GM04503 (cell line): ENCODE results near the gene PREB.

Experiments used
- DNase-seq: peaks from one replicate; pipeline ENCODE4 v3.0.0-alpha.2; 2012; ENCODE audit warnings: low read depth

Gene PREB

DNA sequence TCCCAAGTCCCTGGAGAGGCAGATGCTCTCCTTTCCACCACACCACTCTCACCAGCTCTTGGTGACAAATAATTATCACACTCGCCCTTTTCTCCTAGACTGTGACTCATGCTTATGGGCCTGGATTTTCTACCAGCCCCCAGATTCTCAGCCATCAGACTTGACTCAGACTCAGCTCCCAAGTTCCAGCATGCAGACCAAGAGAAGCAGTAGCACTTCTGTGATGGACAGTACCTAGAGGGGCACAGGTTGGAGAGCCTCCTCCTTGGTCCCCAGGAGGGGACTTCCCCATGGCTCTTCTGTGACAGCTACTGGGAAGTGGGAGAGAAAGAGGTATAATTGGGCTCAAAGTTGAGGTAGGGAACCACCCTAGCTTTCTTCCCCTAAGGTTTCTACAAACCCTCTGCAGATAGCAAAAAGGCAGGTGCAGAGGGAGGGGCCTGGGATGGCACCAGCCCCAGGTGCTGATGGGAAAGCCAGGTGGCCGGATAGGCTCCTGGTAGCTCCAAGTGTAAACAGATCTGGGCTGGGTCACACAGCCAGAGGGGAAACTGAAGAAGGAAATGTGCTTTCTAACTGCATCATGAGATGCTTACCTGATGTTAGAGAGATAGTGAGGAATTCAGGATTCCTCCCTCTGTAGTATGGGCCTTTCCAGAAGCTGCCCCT lies 18.5 kb upstream of the PREB start:
- DNase-seq = no peak

DNA sequence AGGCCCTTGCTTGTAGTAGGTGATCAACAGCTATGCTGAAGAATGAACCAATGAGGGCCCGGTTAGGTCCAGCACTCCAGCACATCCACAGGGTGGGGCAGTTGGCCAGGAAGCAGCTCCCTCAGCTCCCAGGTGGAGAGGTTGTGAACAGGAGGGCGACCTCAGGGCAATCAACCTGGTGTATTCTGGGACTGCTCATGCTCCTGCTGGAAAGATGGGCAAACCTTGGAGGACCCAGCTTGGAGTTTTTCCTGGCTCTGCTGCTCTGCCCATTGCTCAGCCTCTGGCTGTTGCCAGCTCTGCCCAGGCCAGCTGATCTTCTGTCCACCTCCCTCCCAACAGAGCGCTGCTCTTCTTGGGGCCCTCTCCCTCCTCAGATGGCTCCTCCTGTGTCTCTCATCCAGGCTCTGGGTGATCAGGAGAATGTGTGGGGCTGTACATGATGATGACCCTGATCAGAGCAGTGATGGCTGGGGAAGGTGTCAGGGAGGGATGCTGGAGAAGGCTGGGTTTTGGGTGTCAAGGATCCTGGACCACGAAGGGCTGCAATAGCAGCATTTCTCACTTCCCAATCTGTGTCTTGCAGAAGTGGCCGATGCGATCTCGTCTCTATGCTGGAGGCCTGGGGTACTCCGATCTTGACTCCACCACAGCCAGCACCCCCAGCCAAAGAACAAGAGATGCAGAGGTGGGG lies 17.8 kb upstream of the PREB start:
- no peak for DNase-seq

DNA sequence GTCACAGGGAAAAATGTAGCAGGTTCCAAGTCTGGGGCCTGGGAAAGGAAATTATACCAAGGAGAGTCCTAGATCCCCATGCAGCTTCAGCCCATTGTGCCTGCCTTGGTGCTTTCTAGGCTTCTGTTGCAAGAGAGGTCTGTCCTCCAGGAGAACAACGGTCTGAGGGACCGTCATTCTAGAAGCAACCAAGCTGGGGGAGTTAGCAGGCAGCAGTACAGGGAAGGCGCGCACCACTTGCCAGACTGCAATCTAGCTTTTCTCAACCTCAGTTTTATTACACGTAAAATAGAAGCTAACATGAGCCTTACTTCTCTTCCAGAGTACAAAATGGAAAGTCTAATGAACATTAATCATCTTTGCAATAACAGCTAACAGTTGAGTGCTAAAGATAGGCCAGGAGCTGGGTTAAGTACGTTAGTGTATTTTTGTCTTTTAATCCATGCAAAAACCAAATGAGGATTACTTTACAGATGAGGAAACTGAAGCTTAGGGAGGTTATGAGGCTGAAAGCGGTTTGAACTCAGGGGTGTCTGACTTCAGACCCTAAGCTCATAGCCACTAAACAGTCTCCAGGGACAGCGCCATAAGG lies 16.3 kb upstream of the PREB start:
- no peak for DNase-seq

DNA sequence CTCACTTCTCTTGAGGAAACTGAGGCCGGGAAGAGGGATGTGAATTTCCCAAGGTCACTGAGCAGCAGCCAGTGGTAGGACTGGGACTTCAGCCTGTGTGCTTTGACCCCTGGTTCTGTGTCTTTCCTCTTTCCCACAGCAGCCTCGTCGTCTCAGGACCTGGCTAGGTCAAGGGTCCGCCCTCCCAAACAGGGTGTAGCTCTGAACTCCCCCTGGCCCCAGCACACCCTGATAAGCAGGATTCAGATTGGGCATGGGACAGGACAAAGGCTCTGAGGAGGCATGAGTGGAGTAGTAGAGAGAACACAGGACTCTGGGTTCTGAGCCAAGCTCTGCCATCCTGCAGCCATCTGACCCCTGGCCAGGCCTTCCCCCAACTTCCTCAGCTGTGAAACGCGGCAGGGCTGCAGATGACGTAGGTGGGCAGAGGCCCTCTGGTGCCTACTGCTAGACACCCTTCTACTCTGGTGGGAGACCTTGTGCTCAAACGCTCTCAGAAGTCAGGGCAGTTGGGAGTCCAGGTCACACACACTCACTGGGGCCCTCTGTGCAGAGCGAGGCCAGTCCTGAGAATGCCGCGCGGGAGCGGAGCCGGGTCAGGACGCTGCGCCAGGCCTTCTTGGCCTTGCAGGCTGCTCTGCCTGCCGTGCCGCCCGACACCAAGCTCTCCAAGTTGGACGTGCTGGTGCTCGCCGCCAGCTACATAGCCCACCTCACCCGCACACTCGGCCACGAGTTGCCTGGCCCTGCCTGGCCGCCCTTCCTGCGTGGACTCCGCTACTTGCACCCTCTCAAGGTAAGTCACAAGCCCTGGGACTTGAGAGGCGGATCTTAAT lies 15.4 kb upstream of the PREB start:
- no peak for DNase-seq

DNA sequence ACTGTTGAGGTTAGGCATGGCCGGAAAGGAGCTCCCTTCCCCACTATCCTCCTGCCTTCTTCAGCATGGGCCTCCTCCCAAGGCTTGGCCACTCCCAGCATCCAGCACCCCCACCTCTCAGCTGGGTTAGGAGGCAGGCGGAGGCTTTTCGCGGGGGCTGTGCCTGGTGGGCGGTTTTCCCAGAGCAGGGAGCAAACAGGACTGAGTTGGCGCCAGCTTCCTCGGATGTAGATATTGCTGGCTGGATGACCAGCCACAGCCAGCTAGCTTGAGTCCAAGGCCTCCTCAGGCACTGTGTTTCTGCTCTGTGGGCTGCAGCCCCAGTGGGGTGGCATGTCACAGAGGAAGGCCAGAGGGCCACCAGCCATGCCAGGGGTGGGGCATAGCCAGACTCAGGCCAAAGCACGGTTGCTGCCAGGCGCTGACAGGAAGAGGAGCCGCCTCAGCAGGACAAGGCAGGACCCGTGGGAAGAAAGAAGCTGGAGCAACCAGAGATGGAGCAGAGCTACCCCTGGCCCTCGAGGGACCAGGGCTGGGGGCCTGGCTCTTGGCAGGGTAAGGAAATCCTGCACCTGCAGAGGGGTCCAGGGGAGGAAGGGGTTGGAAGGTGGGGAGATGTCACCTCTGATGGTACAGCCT lies 14.5 kb upstream of the PREB start, which contains the start of gene TCF23:
Gene TCF23 (plus strand): TSS at position 204 of the 639 bp plus-strand sequence. CDS start 130 bp downstream, at position 334.
- DNase-seq = no peak

DNA sequence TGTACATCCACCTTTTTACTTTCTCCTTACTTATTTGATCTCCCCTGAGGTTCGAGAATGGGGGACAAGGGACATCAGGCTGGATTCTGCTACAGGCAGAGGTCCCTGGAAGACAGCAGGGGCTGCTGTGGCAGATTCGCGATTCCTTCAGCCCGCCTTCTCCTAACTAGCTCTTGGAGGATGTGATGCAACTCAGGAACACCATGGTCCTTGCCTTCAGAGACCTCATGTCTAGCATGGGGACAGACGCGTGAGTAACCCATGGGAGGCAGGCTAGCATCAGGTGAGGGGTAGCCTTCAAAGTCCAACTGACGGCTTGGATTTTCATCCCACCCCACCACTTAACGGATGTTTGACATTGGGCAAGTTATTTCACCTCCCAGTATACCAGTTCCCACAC lies 13.5 kb upstream of the PREB start:
- no peak for DNase-seq

DNA sequence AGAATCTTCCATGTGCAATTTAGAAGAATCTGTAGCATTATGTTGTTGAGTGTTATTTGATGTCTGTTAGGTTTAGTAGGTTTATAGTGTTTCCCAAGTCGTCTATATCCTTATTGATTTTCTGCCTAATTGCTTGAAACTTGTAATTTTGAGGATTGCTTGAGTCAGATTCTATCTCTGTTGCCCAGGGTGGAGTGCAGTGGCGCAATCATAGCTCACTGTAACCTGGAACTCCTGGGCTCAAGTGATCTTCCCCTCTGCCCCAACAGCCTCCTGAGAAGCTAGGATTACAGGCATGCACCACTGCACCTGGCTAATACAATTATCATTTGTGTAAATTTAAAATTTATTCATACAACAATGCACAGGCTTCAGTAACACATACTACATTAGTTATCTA lies 11.2 kb upstream of the PREB start:
- no peak for DNase-seq

DNA sequence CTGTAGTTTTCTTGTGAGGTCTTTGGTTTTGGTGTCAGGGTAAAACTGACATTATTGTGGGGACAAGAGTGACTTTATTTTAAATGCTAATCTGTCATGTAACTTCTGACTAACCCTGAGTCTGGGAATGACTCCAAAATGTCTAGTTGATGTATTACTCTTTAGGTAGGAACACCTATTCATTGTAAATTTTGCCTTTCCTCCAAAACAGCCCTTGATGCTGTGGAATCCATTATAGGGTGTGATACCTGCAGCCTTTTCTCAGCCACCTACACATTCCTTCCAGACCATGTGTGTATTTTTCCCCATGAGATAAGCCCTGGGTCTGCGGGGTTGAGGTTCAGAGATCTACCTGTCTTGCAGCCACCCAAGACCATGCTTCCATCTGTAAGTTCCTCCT lies 8.8 kb upstream of the PREB start:
- no peak for DNase-seq

DNA sequence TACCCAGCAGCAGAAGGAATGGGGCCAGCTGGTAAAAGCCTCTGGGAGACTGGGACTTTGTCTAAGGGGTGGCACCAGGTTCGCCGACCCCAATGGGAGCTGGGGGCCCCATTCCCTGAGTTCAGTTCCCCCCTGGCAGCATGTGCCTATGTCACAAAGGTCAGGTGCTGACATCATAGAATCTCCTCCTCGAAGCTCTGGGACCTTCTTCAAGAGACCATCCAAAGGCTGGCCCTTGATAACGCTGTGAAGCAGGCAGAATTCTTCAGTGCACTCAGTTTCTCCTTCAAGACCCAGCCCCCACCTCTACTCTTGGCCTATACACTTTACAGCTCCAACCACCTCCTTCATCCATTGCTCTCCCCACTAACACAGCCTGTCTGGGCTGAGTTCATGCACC lies 4.9 kb upstream of the PREB start, which contains the start of gene PRR30:
Gene PRR30 (minus strand): TSS at position 101 of the 400 bp plus-strand sequence. CDS start 1,081 bp downstream, outside the sequence.
- DNase-seq = no peak

DNA sequence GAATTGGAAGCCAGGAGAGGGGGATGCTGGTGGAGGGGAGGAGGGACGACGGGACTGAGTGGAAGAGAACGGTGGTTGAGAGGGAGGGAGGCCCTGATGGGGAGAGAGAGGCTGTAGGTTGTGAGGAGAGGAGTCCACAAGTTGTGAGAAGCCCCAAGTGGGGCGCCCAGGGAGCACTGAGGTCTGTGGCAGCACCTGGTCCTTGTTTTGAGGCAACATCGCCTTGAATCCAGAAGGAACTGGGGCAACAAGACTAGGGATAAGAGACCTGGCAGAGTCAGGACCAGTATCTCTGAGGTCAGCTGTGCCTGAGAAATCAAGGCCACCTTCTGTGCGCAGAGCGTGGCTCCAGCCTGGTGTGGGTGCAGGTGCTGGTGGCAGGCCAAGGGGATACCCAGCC lies 3.7 kb upstream of the PREB start:
- DNase-seq = no peak

DNA sequence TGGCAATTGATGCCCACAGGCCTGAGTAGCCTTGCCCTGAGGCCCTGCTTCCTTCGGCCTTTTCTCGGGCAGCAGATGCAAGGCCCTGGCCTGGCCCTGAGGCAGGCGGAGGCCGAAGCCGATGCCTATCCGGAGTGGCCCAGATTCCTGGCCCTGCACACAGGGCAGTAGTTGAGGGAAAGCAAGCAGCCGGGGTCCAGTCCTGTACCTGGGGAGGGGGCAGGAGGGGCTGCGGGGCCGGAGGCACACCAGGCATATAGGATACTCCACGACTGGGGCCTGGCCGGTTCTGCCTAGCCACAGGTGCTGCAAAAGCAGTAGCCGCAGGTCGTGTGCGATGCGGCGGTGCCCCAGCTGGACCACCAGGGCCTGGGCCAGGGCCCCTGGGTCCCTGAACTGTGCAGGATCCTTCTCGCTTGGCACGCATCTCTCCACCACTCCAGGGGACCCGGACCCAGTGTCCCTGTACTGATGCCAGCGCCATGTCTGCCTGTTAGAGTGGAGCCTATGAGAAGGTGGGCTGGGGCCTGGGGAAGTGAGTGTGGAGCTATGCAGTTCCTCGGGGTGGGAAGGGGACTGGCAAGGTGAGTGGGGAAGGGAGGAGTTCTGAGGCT lies 3.0 kb upstream of the PREB start:
- DNase-seq = no peak

DNA sequence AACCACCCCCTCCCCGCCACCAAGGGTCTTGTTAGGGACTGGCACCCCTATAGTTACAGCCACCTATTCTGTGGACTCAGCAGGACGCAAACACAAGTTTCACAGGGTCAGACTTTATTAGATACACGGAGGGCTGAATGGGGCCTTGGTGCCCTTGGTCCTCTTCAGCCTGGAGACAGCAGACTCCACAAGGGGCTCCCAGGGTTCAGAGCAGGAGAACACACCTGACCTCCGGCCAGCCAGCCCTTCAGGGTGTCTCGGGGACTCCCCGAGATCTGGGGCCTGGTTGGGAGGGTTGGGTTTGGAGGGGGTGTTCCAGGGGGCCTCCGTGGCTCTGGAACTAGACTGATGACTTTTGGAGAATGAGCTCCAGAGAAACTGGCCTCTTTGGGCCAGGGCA lies 2.3 kb upstream of the PREB start:
- no peak for DNase-seq

DNA sequence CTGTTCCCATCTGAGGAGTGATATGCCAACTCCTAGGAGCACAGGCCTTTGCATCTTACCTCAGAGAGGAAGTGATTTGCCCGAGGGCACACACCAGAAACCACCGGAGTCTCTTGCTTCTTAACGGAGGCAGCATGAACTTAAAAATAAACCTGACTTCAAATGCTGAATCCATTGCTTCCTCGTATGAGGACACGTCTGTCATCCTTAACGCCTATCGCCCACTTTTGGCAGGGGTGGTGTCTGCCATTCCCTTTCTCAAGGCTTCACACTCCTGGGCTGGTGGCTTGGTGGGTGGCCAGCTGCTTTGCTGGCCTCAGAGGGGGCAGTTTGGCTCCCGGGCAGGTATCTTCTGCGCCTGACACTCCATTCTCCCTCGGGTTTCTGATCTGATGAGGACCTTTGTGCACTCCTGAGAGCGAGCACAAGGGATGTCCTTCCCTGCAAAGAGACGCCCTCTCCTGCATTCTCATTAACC lies 1.1 kb upstream of the PREB start:
- DNase-seq = no peak

DNA sequence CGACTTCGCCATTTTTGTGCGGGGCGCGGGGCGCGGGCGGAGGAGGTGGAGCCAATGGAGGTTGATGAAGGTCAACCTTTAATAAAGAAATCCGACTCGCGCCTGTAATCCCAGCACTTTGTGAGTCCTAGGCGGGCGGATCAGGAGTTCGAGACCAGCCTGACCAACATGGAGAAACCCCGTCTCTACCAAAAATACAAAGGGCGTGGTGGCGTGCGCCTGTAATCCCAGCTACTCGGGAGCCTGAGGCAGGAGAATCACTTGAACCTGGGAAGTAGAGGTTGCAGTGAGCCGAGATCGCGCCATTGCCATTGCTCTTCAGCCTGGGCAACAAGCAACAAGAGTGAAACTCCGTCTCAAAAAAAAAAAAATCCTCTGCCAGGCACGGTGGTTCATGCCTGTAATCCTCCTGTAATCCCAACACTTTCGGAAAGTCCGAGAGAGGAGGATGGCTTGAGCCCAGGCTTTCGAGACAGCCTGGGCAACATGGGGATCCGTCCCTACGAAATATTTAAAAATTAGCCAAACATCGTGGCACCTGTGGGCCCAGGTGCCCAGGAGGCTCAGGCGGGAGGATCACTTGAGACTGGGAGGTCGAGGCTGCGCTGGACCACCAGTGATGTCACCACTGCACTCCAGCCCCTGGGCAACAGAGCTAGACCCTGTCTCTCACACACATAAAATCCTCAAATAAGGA lies 493 bp upstream of the PREB start:
- DNase-seq = no peak

DNA sequence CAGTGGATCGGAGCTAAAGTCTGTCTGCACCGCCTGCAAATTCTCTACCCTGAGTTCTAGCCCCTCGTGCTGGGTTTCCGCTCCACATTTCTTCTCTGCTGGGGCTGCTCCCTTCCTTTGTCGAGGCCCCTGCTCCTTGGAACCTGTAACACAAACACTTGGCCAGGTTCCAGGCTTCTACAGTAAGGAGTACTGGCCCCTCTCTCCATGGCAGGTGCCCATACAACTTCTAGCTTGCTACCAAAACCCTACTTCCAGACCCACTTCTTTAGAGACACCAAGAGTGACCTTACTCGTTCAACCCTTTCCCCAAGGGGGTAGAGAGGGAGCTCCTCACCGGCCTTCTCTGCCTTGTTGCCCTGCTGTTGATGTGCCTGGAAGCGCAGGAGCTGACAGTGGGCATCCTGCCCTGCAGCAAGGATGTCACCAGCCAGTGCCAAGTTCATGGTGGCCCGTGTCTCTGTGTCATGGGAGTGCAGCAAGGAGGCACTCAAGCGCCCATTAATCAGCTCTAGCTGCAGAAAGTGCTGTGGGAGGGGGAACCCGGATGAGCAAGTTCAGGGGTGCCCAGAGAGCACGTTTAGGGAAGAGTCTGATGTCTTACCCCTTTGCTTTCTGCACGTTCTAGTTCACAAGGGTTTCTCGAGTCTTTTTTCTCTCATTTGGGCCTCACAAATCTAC lies 1.1 kb downstream of the PREB start:
- no peak for DNase-seq

DNA sequence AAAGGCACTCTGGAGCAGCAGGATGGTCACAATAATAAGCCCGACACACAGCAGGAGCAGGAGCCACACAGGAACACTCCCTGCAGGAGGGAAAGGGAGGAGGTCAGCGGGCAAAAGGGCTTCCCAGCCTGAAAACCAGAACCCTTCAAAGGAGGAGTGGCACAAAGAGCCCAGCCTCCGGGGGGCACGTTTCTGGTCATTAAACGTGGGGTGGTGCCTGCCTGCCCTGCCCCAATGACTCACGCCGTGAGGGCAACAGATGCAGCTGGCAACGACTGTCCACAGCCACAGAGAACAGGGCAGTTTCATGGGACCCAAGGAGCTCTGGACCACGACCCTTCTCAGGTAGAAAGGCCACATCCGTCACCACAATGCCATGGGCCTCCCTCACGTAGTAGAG lies 3.0 kb downstream of the PREB start:
- DNase-seq = no peak

DNA sequence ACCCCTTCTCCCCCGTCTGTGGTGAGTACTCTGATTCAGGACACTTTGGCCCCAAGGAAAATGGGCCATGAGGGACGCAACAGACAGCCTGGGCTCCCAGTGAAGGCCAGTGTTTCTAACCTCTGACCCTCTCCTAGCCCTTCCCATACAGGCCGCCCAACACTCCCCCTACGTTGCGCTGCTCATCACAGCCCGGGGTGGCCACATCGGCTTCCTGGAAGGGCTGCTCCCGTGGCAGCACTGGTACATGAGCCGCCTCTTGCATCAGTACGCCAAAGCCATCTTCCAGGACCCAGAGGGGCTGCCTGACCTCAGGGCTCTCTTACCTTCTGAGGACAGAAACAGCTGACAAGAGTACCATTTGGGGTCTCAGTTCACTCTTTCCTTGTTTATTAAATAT lies 4.0 kb downstream of the PREB start:
- DNase-seq = no peak

DNA sequence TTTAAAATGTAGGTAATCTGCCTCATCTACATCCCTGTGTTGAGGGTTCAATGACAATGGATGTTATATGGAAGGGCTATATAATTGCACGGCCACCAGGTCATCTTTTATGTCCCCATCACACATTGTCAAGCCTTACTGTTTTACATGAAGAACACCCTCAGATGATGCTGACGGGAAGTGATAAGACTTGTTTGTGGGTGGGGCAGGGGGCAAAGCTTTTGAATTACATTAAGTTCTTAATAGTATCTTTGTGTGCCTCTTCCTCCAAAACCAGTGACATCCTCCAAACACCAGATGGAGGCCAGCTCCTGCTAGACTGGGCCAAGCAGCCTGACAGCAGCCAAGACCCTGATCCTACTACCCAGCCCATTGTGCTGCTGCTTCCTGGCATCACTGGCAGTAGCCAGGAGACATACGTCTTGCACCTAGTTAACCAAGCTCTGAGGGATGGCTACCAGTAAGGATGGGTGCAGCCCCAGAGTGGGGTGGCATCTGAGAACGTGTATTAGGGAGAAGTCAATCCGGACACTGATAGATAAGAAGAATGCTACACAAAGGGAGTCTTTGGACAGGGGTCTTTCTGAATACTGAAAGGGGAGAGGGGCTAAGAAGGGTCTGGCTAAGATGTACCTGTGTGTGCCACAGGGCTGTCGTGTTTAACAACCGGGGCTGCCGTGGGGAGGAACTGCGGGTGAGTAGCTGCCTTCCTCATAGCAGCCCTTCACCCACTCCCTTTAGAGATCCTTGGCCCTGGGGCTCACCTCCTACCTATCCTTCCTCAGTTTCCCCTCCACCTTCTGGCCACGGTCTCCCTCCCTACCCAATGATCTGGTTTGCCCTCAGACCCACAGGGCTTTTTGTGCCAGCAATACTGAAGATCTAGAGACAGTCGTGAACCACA lies 5.5 kb downstream of the PREB start:
- DNase-seq = no peak
